Natural killer cell (primary cell): ENCODE results near the gene SLC38A9. TPM values are rescaled to one million over a fixed set of nuclear protein-coding genes. Genes with fewer than 3 reads are reported as not detected.
"Not testable (repeated sequence)": the region's sequence is repeated elsewhere in the genome, so short reads cannot be mapped to it uniquely, and the experiment has no call there.

Experiments
- ATAC-seq, 3 donors: fragments of 150-1000 bp in 2 of 3; fragments of 200-7000 bp in 1 of 3; cut with Tn5 transposase; 1 replicate in 1 of 3; 2 replicates in 2 of 3; pipeline ENCODE4 v1.10.0; 2021; ENCODE audit warnings: mild to moderate bottlenecking in 2 of 3, moderate library complexity in 2 of 3
- DNase-seq, 2 donors: peaks; one replicate each; pipeline versions ENCODE4 v3.0.0 to v3.0.0-alpha.2; 2013 to 2021; ENCODE audit warnings: mixed read lengths in 1 of 2
- H3K27ac ChIP-seq: one replicate; pipeline ENCODE4 v1.5.1; 2013; ENCODE audit warnings: mild to moderate bottlenecking, low read length
- H3K27me3 ChIP-seq: one replicate; pipeline ENCODE4 v1.6.1; 2013; ENCODE audit warnings: low read length; ENCODE audit not compliant: control insufficient read depth, insufficient read depth
- H3K36me3 ChIP-seq: one replicate; pipeline ENCODE4 v1.6.1; 2013; ENCODE audit warnings: low read length; ENCODE audit not compliant: control insufficient read depth, insufficient read depth
- H3K4me1 ChIP-seq: one replicate; pipeline ENCODE4 v1.6.1; 2013; ENCODE audit warnings: low read length; ENCODE audit not compliant: control insufficient read depth, insufficient read depth
- H3K4me3 ChIP-seq: one replicate; pipeline ENCODE4 v1.5.1; 2013; ENCODE audit warnings: low read length
- H3K9me3 ChIP-seq: one replicate; pipeline ENCODE4 v1.6.1; 2013; ENCODE audit warnings: low read length; ENCODE audit not compliant: control insufficient read depth, insufficient read depth
- H3K27ac Mint-ChIP-seq, 2 donors: one replicate each; pipeline ENCODE4 v1.8.0; 2022; ENCODE audit warnings: mild to moderate bottlenecking in 2 of 2, mixed read lengths in 2 of 2, moderate library complexity in 1 of 2
- H3K27me3 Mint-ChIP-seq, 2 donors: one replicate each; pipeline ENCODE4 v1.8.0; 2022; ENCODE audit warnings: low read depth in 2 of 2, mixed read lengths in 2 of 2
- H3K36me3 Mint-ChIP-seq: one replicate; pipeline ENCODE4 v1.8.0; 2022; ENCODE audit warnings: mixed read lengths
- H3K4me1 Mint-ChIP-seq, 2 donors: one replicate each; pipeline ENCODE4 v1.8.0; 2022; ENCODE audit warnings: mixed read lengths in 2 of 2
- H3K4me3 Mint-ChIP-seq: one replicate; pipeline ENCODE4 v1.8.0; 2022; ENCODE audit warnings: mild to moderate bottlenecking, moderate library complexity, mixed read lengths
- H3K9me3 Mint-ChIP-seq, 2 donors: one replicate each; pipeline ENCODE4 v1.8.0; 2022; ENCODE audit warnings: mixed read lengths in 2 of 2
- CTCF ChIP-seq: fragments of 200-600 bp; IDR thresholded peaks from one replicate; pipeline ENCODE4 v1.8.0; 2022; ENCODE audit warnings: antibody characterized with exemption
- WGBS: methylation state at CpG from one replicate; pipeline ENCODE4 v1.1.7; 2013; ENCODE audit warnings: missing lambda C conversion rate; ENCODE audit not compliant: insufficient coverage; 5-methylcytosine and 5-hydroxymethylcytosine counted together
- intact Hi-C: fragments of 100-400 bp; cut with micrococcal nuclease; formaldehyde crosslinking; loops from one replicate; pipeline ENCODE4 v1.14.2; 2022
- total RNA-seq, 4 donors: library from RNA; stranded (reverse); fragments of 120-200 nt in 1 of 4; gene quantifications; one replicate each; pipeline versions ENCODE4 v1.2.3 to v1.2.4, GENCODE V29; 2013 to 2022

Gene SLC38A9
- 10 to 100 TPM; 20.6 to 33.9 (median 27.0) TPM for total RNA-seq
- total RNA-seq (2013) = 62.8 TPM

- intact Hi-C loops = no loop called here
- Histone ChIP-seq H3K27me3 (no peaks in the 10 kb centered on the region), H3K4me1 (peaks cover 14% of the 10 kb centered on the region), H3K27ac (peak within 1 kb of the TSS; percentile 51), H3K9me3 (no peaks in the 10 kb centered on the region), H3K36me3 (peaks cover 4% of the 10 kb centered on the region), H3K4me3 (peak within 1 kb of the TSS; percentile 96)
- Mint-ChIP-seq H3K9me3 (no peaks in the 10 kb centered on the region), H3K4me1 (peaks cover 11 to 17% of the 10 kb centered on the region in 2 donors), H3K27me3 (peaks cover 4 to 20% of the 10 kb centered on the region in 2 donors), H3K4me3 (peak within 1 kb of the TSS; percentile 98), H3K27ac (peak within 1 kb of the TSS; percentile 87 to 97), H3K36me3 (no peaks in the 10 kb centered on the region)
- ATAC-seq (peak; percentile 100), DNase-seq (peak; percentile 90 to 94)
- TF ChIP-seq CTCF = no peak
- under 1% methylated on average over 53 of the region's 55 CpGs for WGBS
Observed at GRCh38 chr5:55712023-55712859, at the start of gene SLC38A9. TSS of gene SLC38A9 (minus strand) at chr5:55712324. CDS start at chr5:55697958, 14,366 bp downstream.

- H3K4me1 ChIP-seq, H3K27me3 ChIP-seq, H3K27ac Mint-ChIP-seq, H3K9me3 ChIP-seq, ATAC-seq, H3K4me3 Mint-ChIP-seq, H3K4me3 ChIP-seq, DNase-seq, H3K9me3 Mint-ChIP-seq, H3K36me3 Mint-ChIP-seq, H3K36me3 ChIP-seq, intact Hi-C loops, H3K27ac ChIP-seq: not testable (repeated sequence)
- Mint-ChIP-seq H3K27me3 (peaks cover 13 to 41% of the 10 kb centered on the region in 2 donors), H3K4me1 (peaks cover 10 to 12% of the 10 kb centered on the region in 2 donors)
- 90% methylated on average over 6 of the region's 7 CpGs for WGBS
Observed at GRCh38 chr5:55761721-55762120, 49.6 kb upstream of the SLC38A9 start.

- no peak overlapping the region for H3K4me3 Mint-ChIP-seq
- H3K27me3 Mint-ChIP-seq = peaks cover 20 to 62% of the 10 kb centered on the region in 2 donors
- no peak for DNase-seq
- no peak overlapping the region for H3K27ac Mint-ChIP-seq
- H3K9me3 Mint-ChIP-seq = no peaks in the 10 kb centered on the region
- 91% methylated on average over 2 of the region's 2 CpGs for WGBS
- no peak for ATAC-seq
- TF ChIP-seq CTCF = no peak
- no peaks in the 10 kb centered on the region for H3K4me1 ChIP-seq
- H3K4me3 ChIP-seq = no peak overlapping the region
- H3K27me3 ChIP-seq = peaks cover 2% of the 10 kb centered on the region
- no peaks in the 10 kb centered on the region for H3K9me3 ChIP-seq
- peaks cover 4 to 6% of the 10 kb centered on the region in 2 donors for H3K4me1 Mint-ChIP-seq
- no peaks in the 10 kb centered on the region for H3K36me3 ChIP-seq
- H3K27ac ChIP-seq = no peak overlapping the region
- intact Hi-C loops = no loop called here
- no peaks in the 10 kb centered on the region for H3K36me3 Mint-ChIP-seq
Observed at GRCh38 chr5:55758714-55759113, 46.6 kb upstream of the SLC38A9 start.

DNA sequence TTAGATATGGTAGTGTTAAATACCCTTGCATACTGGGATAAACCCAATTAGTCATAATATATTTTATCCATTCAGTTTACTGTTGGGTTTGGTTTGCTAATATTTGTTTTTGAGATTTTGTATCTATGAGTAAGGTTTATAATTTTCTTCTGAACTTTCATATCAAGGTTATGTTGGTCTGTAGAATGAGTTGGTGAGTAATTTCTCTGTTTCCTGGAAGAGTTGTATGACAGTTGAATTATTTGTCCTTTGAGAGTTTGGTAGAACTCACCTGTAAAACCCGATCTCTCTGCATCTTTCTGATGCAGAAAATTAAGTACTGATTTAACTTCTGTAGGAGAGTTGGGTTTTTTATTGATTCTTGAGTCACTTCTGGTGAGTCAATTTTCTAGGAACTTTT lies 46.1 kb upstream of the SLC38A9 start:
- TF ChIP-seq CTCF = no peak
- H3K27ac Mint-ChIP-seq = no peak overlapping the region
- Histone ChIP-seq H3K36me3 (no peaks in the 10 kb centered on the region), H3K4me3 (no peak overlapping the region), H3K9me3 (no peaks in the 10 kb centered on the region), H3K27me3 (peaks cover 2% of the 10 kb centered on the region), H3K4me1 (no peaks in the 10 kb centered on the region), H3K27ac (no peak overlapping the region)
- WGBS = 73% methylated on average over 1 of the region's 1 CpG
- no peaks in the 10 kb centered on the region for H3K9me3 Mint-ChIP-seq
- intact Hi-C loops = no loop called here
- no peak for ATAC-seq
- H3K4me1 Mint-ChIP-seq = peaks cover 0 to 1% of the 10 kb centered on the region in 2 donors
- no peak overlapping the region for H3K4me3 Mint-ChIP-seq
- DNase-seq = no peak
- H3K36me3 Mint-ChIP-seq = no peaks in the 10 kb centered on the region
- peaks cover 20 to 62% of the 10 kb centered on the region in 2 donors for H3K27me3 Mint-ChIP-seq
